Stimulated activated CD8-positive, alpha-beta memory T cell treated with anti-CD3 and anti-CD28 coated beads, Interleukin-12 subunit alpha, Interleukin-12 subunit beta, amount 100 ng/mL, for 24 hours (primary cell): ENCODE results near the gene LIMS1.
"Not testable (repeated sequence)": the region's sequence is repeated elsewhere in the genome, so short reads cannot be mapped to it uniquely, and the experiment has no call there.

Experiments
- DNase-seq: peaks from one replicate; pipeline ENCODE4 v3.0.0-alpha.2; 2020; ENCODE audit errors: extremely low read depth

Gene LIMS1

GRCh38 chr2:108587621-108588020, 53.4 kb downstream of the LIMS1 start:
- no peak for DNase-seq

GRCh38 chr2:108588070-108588668, 53.9 kb downstream of the LIMS1 start:
- no peak for DNase-seq

- no peak for DNase-seq
These were observed 55.1 kb downstream of the LIMS1 start for GRCh38 chr2:108589372-108589771.

GRCh38 chr2:108589781-108590180, 55.5 kb downstream of the LIMS1 start:
- no peak for DNase-seq

- no peak for DNase-seq
These were observed 56.9 kb downstream of the LIMS1 start for GRCh38 chr2:108591163-108591562.

GRCh38 chr2:108593547-108594098, 59.4 kb downstream of the LIMS1 start:
- no peak for DNase-seq

GRCh38 chr2:108594132-108594981, 60.1 kb downstream of the LIMS1 start:
- no peak for DNase-seq

- DNase-seq: no peak
These were observed 60.8 kb downstream of the LIMS1 start for GRCh38 chr2:108594982-108595464.

GRCh38 chr2:108595771-108596170, 61.5 kb downstream of the LIMS1 start:
- DNase-seq: not testable (repeated sequence)

GRCh38 chr2:108597105-108597744, 63.0 kb downstream of the LIMS1 start:
- DNase-seq: not testable (repeated sequence)

- DNase-seq: not testable (repeated sequence)
These were observed 66.9 kb downstream of the LIMS1 start for GRCh38 chr2:108601199-108601598.

- no peak for DNase-seq
These were observed 68.2 kb downstream of the LIMS1 start for GRCh38 chr2:108602422-108602821.

GRCh38 chr2:108604196-108604595, 69.9 kb downstream of the LIMS1 start:
- no peak for DNase-seq

GRCh38 chr2:108605947-108606346, 71.7 kb downstream of the LIMS1 start:
- DNase-seq: no peak

GRCh38 chr2:108607706-108608301, 73.5 kb downstream of the LIMS1 start:
- DNase-seq: no peak

- DNase-seq: no peak
These were observed 76.8 kb downstream of the LIMS1 start for GRCh38 chr2:108611021-108611420.

- no peak for DNase-seq
These were observed 77.9 kb downstream of the LIMS1 start for GRCh38 chr2:108612153-108612513.

GRCh38 chr2:108612514-108613183, 78.4 kb downstream of the LIMS1 start:
- DNase-seq: no peak

- no peak for DNase-seq
These were observed 79.2 kb downstream of the LIMS1 start for GRCh38 chr2:108613261-108614042.

GRCh38 chr2:108614043-108614545, 79.8 kb downstream of the LIMS1 start:
- DNase-seq: no peak
